ENCODE data around the gene ANKRD13C.

GRCh38 chr1:70288166-70288565, 66.4 kb downstream of the ANKRD13C start:
- TF ChIP-seq TEAD4 (IDR thresholded peaks at IDR 0.05; ENCODE audit: borderline replicate concordance, insufficient read depth) (no peak), CTCF (IDR thresholded peaks at IDR 0.05) (no peak), SMC3 (IDR thresholded peaks at IDR 0.05; ENCODE audit: low read depth, low read length) (no peak), MAX (IDR thresholded peaks at IDR 0.05; ENCODE audit: low read depth) (no peak)
